Measurements from ENCODE around the gene VAV2. TPM values are rescaled to one million over a fixed set of nuclear protein-coding genes. Genes with fewer than 3 reads are reported as not detected.

VAV2 gene
- total and polyA plus RNA-seq, 4 donors, result 4.9 to 26.4 (median 17.0) TPM

GRCh38 chr9:133833388-133834025 lies 158.6 kb downstream of the VAV2 start:
- peaks cover 0 to 21% (median 7%) of the 10 kb centered on the region in 4 donors for H3K36me3 ChIP-seq (ENCODE audit: control insufficient read depth in 4 of 4, insufficient read depth in 3 of 4, low read depth in 1 of 4, low read length in 3 of 4)
- H3K4me1 ChIP-seq (ENCODE audit: control insufficient read depth in 4 of 4, insufficient read depth in 4 of 4, low read length in 3 of 4), result no peaks in the 10 kb centered on the region
- TF ChIP-seq REST (IDR thresholded peaks at IDR 0.05), result no peak
- no peak for TF ChIP-seq MAX (IDR thresholded peaks at IDR 0.05)
- no peak for TF ChIP-seq YY1 (IDR thresholded peaks at IDR 0.05)
- no peak for TF ChIP-seq GABPA (IDR thresholded peaks at IDR 0.05 in 1 of 2, conservative IDR thresholded peaks at IDR 0.05 in 1 of 2)
- no peak for TF ChIP-seq TAF1 (conservative IDR thresholded peaks at IDR 0.05)
- no peak for TF ChIP-seq HNF4G (IDR thresholded peaks at IDR 0.05)
- no peak for TF ChIP-seq ATF3 (IDR thresholded peaks at IDR 0.05)
- no peak for TF ChIP-seq EGR1 (IDR thresholded peaks at IDR 0.05; ENCODE audit: low read depth in 2 of 2)
- no peak for TF ChIP-seq HNF4A (conservative IDR thresholded peaks at IDR 0.05)
- no peak for TF ChIP-seq FOXA2 (IDR thresholded peaks at IDR 0.05)
- TF ChIP-seq NR2F2 (IDR thresholded peaks at IDR 0.05), result no peak
- TF ChIP-seq SP1 (IDR thresholded peaks at IDR 0.05), result no peak
- no peak for TF ChIP-seq RAD21 (IDR thresholded peaks at IDR 0.05)
- no peak for TF ChIP-seq JUND (IDR thresholded peaks at IDR 0.05)
- no peak for TF ChIP-seq ZBTB33 (IDR thresholded peaks at IDR 0.05)
- TF ChIP-seq RXRA (IDR thresholded peaks at IDR 0.05), result no peak
- H3K4me3 ChIP-seq (ENCODE audit: low read depth in 1 of 3, low read length in 3 of 3), result no peak overlapping the region
- H3K9ac ChIP-seq (ENCODE audit: low read depth in 1 of 2, low read length in 2 of 2), result no peak overlapping the region
- WGBS, result 96% methylated on average over 22 of the region's 22 CpGs
- DNase-seq (ENCODE audit: low spot score), result no peak
- no peaks in the 10 kb centered on the region for H3K9me3 ChIP-seq (ENCODE audit: control insufficient read depth in 4 of 4, low read length in 3 of 4)
- no peaks in the 10 kb centered on the region for H3K27me3 ChIP-seq (ENCODE audit: control insufficient read depth in 4 of 4, insufficient read depth in 4 of 4, low read length in 3 of 4)
- H3K27ac ChIP-seq (ENCODE audit: low read depth in 1 of 2, low read length in 2 of 2), result no peak overlapping the region

- WGBS, result 94% methylated on average over 8 of the region's 8 CpGs
- H3K27ac ChIP-seq (ENCODE audit: low read depth in 1 of 2, low read length in 2 of 2), result no peak overlapping the region
- no peak for DNase-seq (ENCODE audit: low spot score)
Measured at GRCh38 chr9:133832877-133833276, 159.2 kb downstream of the VAV2 start.

More at GRCh38 chr9:133832877-133833276, 159.2 kb downstream of the VAV2 start:
- H3K9ac ChIP-seq (ENCODE audit: low read depth in 1 of 2, low read length in 2 of 2), result no peak overlapping the region
- peaks cover 0 to 21% (median 7%) of the 10 kb centered on the region in 4 donors for H3K36me3 ChIP-seq (ENCODE audit: control insufficient read depth in 4 of 4, insufficient read depth in 3 of 4, low read depth in 1 of 4, low read length in 3 of 4)
- no peaks in the 10 kb centered on the region for H3K4me1 ChIP-seq (ENCODE audit: control insufficient read depth in 4 of 4, insufficient read depth in 4 of 4, low read length in 3 of 4)
- no peak overlapping the region for H3K4me3 ChIP-seq (ENCODE audit: low read depth in 1 of 3, low read length in 3 of 3)
- no peak for TF ChIP-seq GABPA (IDR thresholded peaks at IDR 0.05 in 1 of 2, conservative IDR thresholded peaks at IDR 0.05 in 1 of 2)
- no peak for TF ChIP-seq CTCF (IDR thresholded peaks at IDR 0.05; ENCODE audit: low read depth, low read length, missing input control)
- no peak for TF ChIP-seq FOXA2 (IDR thresholded peaks at IDR 0.05)
- no peak for TF ChIP-seq HNF4A (conservative IDR thresholded peaks at IDR 0.05)
- TF ChIP-seq JUND (IDR thresholded peaks at IDR 0.05), result no peak
- TF ChIP-seq ZBTB33 (IDR thresholded peaks at IDR 0.05), result no peak
- TF ChIP-seq RXRA (IDR thresholded peaks at IDR 0.05), result no peak
- no peak for TF ChIP-seq ATF3 (IDR thresholded peaks at IDR 0.05)
- TF ChIP-seq SP1 (IDR thresholded peaks at IDR 0.05), result no peak
- no peak for TF ChIP-seq NR2F2 (IDR thresholded peaks at IDR 0.05)
- TF ChIP-seq MAX (IDR thresholded peaks at IDR 0.05), result no peak
- no peak for TF ChIP-seq EGR1 (IDR thresholded peaks at IDR 0.05; ENCODE audit: low read depth in 2 of 2)
- TF ChIP-seq HNF4G (IDR thresholded peaks at IDR 0.05), result no peak
- no peak for TF ChIP-seq RAD21 (IDR thresholded peaks at IDR 0.05)
- no peak for TF ChIP-seq TAF1 (conservative IDR thresholded peaks at IDR 0.05)
- no peaks in the 10 kb centered on the region for H3K9me3 ChIP-seq (ENCODE audit: control insufficient read depth in 4 of 4, low read length in 3 of 4)
- no peaks in the 10 kb centered on the region for H3K27me3 ChIP-seq (ENCODE audit: control insufficient read depth in 4 of 4, insufficient read depth in 4 of 4, low read length in 3 of 4)
